Measurements from ENCODE around the gene DNAJC27. TPM values are rescaled to one million over a fixed set of nuclear protein-coding genes. Genes with fewer than 3 reads are reported as not detected.

The DNAJC27 gene
- total and polyA plus RNA-seq, 2 of the 13 experiments (the other 11 are each of a cell fraction or from before 2014, with no cell fraction given), result 3.1 to 3.7 TPM

- TF ChIP-seq RARG (CRISPR knock-in tag; IDR thresholded peaks at IDR 0.05; ENCODE audit: low read depth), result no peak
- TF ChIP-seq PREB (CRISPR knock-in tag; IDR thresholded peaks at IDR 0.05), result no peak
- TF ChIP-seq HHEX (CRISPR knock-in tag; IDR thresholded peaks at IDR 0.05), result no peak
- TF ChIP-seq PAX8 (CRISPR knock-in tag; IDR thresholded peaks at IDR 0.05; ENCODE audit: borderline replicate concordance), result no peak
Observed at GRCh38 chr2:24985511-24985910, 13.8 kb upstream of the DNAJC27 start (continued).

- BruUV-seq (replicated peaks), result no TSS peak
- Histone ChIP-seq H3K4me3 (replicated peaks in 1 of 3; ENCODE audit: insufficient read depth in 1 of 3, low read depth in 2 of 3, low read length in 3 of 3) (no peak overlapping the region), H3K4me1 (ENCODE audit: insufficient read depth, low read length) (peaks cover 7% of the 10 kb centered on the region), H3K9ac (ENCODE audit: insufficient read depth, low read depth, low read length) (no peak overlapping the region), H4K20me1 (ENCODE audit: insufficient read depth, low read length) (no peaks in the 10 kb centered on the region), H2AFZ (ENCODE audit: low read length) (no peak overlapping the region), H3K36me3 (replicated peaks in 1 of 2; ENCODE audit: control insufficient read depth in 1 of 2, insufficient read depth in 2 of 2, low read length in 2 of 2) (no peaks in the 10 kb centered on the region), H3K4me2 (ENCODE audit: low read depth, low read length) (no peak overlapping the region), H3K27me3 (ENCODE audit: control insufficient read depth in 1 of 2, insufficient read depth in 2 of 2, low read length in 2 of 2) (peaks cover 0 to 5% of the 10 kb centered on the region in 2 experiments; a peak in 2 of 5 replicates), H3K27ac (ENCODE audit: extremely low read length, insufficient read depth, low read length) (no peak overlapping the region), H3K79me2 (ENCODE audit: insufficient read depth, low read length) (no peaks in the 10 kb centered on the region), H3K9me3 (ENCODE audit: low read length) (no peaks in the 10 kb centered on the region)
- POLR2A ChIA-PET, result no interaction called here
- no peak for DNase-seq (ENCODE audit: low spot score)
- FAIRE-seq, result no peak
- ATAC-seq, result no peak; the same call in 2 of the 3 replicates
- in situ Hi-C loops (cut with HindIII; ENCODE audit: extremely low pct_ligation_motif_present, low pct_unique_long_range_greater_than_20kb), result no loop called here
- WGBS (ENCODE audit: low lambda C conversion rate), result 27% methylated on average over 8 of the region's 8 CpGs
- CTCF ChIA-PET (ENCODE audit: low intra/inter-chr PET ratio, low total read pairs), result no interaction called here
- intact Hi-C loops (cut with micrococcal nuclease; ENCODE audit: unreplicated experiment), result no loop called here
- TF ChIP-seq KLF13 (CRISPR knock-in tag; IDR thresholded peaks at IDR 0.05), result no peak
- no peak for TF ChIP-seq HMG20A (CRISPR knock-in tag; IDR thresholded peaks at IDR 0.05; ENCODE audit: borderline replicate concordance)
- no peak for TF ChIP-seq PHB2 (IDR thresholded peaks at IDR 0.05; ENCODE audit: partially characterized antibody)
- TF ChIP-seq TCF12 (IDR thresholded peaks at IDR 0.05), result no peak
- no peak for TF ChIP-seq TCF12 (CRISPR knock-in tag; IDR thresholded peaks at IDR 0.05)
- no peak for TF ChIP-seq MYC (CRISPR knock-in tag; IDR thresholded peaks at IDR 0.05; ENCODE audit: borderline replicate concordance)
- no peak for TF ChIP-seq HIC2 (CRISPR knock-in tag; IDR thresholded peaks at IDR 0.05; ENCODE audit: low read depth)
- no peak for TF ChIP-seq KMT2B (CRISPR knock-in tag; IDR thresholded peaks at IDR 0.05)
- TF ChIP-seq ARID2 (CRISPR knock-in tag; IDR thresholded peaks at IDR 0.05; ENCODE audit: borderline replicate concordance), result no peak
- TF ChIP-seq USF2 (IDR thresholded peaks at IDR 0.05; ENCODE audit: low read depth, low read length), result no peak
- no peak for TF ChIP-seq USF2 (CRISPR knock-in tag; IDR thresholded peaks at IDR 0.05; ENCODE audit: borderline replicate concordance)
- TF ChIP-seq ZNF766 (CRISPR knock-in tag; IDR thresholded peaks at IDR 0.05; ENCODE audit: borderline replicate concordance), result no peak
- TF ChIP-seq LCORL (IDR thresholded peaks at IDR 0.05), result no peak
- no peak for TF ChIP-seq LCORL (CRISPR knock-in tag; IDR thresholded peaks at IDR 0.05)
Observed at GRCh38 chr2:24984912-24985311, 13.2 kb upstream of the DNAJC27 start.
